GM19395 (cell line): Measurements from ENCODE around the gene KIAA0825.

Experiments used
- ATAC-seq: cut with Tn5 transposase; IDR thresholded peaks from one replicate; pipeline ENCODE4 v1.9.1; 2021; ENCODE audit warnings: mild to moderate bottlenecking, moderate library complexity; ENCODE audit not compliant: unreplicated experiment

KIAA0825 gene

GRCh38 chr5:94329115-94329514, 289.3 kb downstream of the KIAA0825 start:
- no peak for ATAC-seq

GRCh38 chr5:94326586-94326985, 291.8 kb downstream of the KIAA0825 start:
- ATAC-seq, result no peak

GRCh38 chr5:94316916-94317838, 301.2 kb downstream of the KIAA0825 start:
- ATAC-seq, result no peak

- no peak for ATAC-seq
Observed at GRCh38 chr5:94314460-94315131, 303.8 kb downstream of the KIAA0825 start.

GRCh38 chr5:94313696-94314095, 304.7 kb downstream of the KIAA0825 start:
- no peak for ATAC-seq

GRCh38 chr5:94313188-94313587, 305.2 kb downstream of the KIAA0825 start:
- ATAC-seq, result no peak

- ATAC-seq, result no peak
Observed at GRCh38 chr5:94312298-94312697, 306.1 kb downstream of the KIAA0825 start.

GRCh38 chr5:94310833-94311232, 307.6 kb downstream of the KIAA0825 start:
- ATAC-seq, result no peak

GRCh38 chr5:94309141-94309540, 309.3 kb downstream of the KIAA0825 start:
- no peak for ATAC-seq

GRCh38 chr5:94308442-94308841, 310.0 kb downstream of the KIAA0825 start:
- ATAC-seq, result no peak

- ATAC-seq, result no peak
Observed at GRCh38 chr5:94304146-94304545, 314.3 kb downstream of the KIAA0825 start.

GRCh38 chr5:94288937-94289336, 329.5 kb downstream of the KIAA0825 start:
- ATAC-seq, result no peak

- no peak for ATAC-seq
Observed at GRCh38 chr5:94285984-94286383, 332.4 kb downstream of the KIAA0825 start.

- no peak for ATAC-seq
Observed at GRCh38 chr5:94283093-94283492, 335.3 kb downstream of the KIAA0825 start.

- ATAC-seq, result no peak
Observed at GRCh38 chr5:94281236-94281801, 337.1 kb downstream of the KIAA0825 start.

GRCh38 chr5:94276751-94277150, 341.7 kb downstream of the KIAA0825 start:
- ATAC-seq, result no peak

GRCh38 chr5:94276048-94276447, 342.4 kb downstream of the KIAA0825 start:
- no peak for ATAC-seq

- ATAC-seq, result no peak
Observed at GRCh38 chr5:94274707-94275106, 343.7 kb downstream of the KIAA0825 start.

- no peak for ATAC-seq
Observed at GRCh38 chr5:94268226-94268625, 350.2 kb downstream of the KIAA0825 start.

- no peak for ATAC-seq
Observed at GRCh38 chr5:94267350-94267899, 351.0 kb downstream of the KIAA0825 start.

- ATAC-seq, result no peak
Observed at GRCh38 chr5:94266170-94266569, 352.2 kb downstream of the KIAA0825 start.
